Kidney tubule cell (primary cell): ENCODE results near the gene PRKCZ.
A peak's percentile ranks its signal among the peaks of the same experiment; 100 is the strongest.
"Not testable (repeated sequence)": the region's sequence is repeated elsewhere in the genome, so short reads cannot be mapped to it uniquely, and the experiment has no call there.

Experiments used
- DNase-seq: peaks from one replicate; pipeline ENCODE4 v3.0.0-alpha.2; 2018; ENCODE audit warnings: low spot score

Gene PRKCZ

GRCh38 chr1:2086446-2087078 lies 36.4 kb downstream of the PRKCZ start:
- no peak for DNase-seq

- no peak for DNase-seq
Measured at GRCh38 chr1:2087766-2088165, 37.6 kb downstream of the PRKCZ start.

- DNase-seq, result peak; percentile 77
Measured at GRCh38 chr1:2088458-2088857, 38.2 kb downstream of the PRKCZ start.

GRCh38 chr1:2089051-2089450 lies 38.8 kb downstream of the PRKCZ start:
- no peak for DNase-seq

- no peak for DNase-seq
Measured at GRCh38 chr1:2090216-2090890, 40.1 kb downstream of the PRKCZ start.

- peak; percentile 7 for DNase-seq
Measured at GRCh38 chr1:2091611-2092604, 41.7 kb downstream of the PRKCZ start.

GRCh38 chr1:2093055-2093454 lies 42.8 kb downstream of the PRKCZ start:
- DNase-seq, result no peak

GRCh38 chr1:2093636-2094035 lies 43.4 kb downstream of the PRKCZ start:
- DNase-seq, result no peak

- DNase-seq, result not testable (repeated sequence)
Measured at GRCh38 chr1:2094269-2095158, 44.3 kb downstream of the PRKCZ start.

GRCh38 chr1:2095394-2095793 lies 45.2 kb downstream of the PRKCZ start:
- DNase-seq, result no peak

- DNase-seq, result no peak
Measured at GRCh38 chr1:2095981-2096736, 45.9 kb downstream of the PRKCZ start.

- peak; percentile 74 for DNase-seq
Measured at GRCh38 chr1:2097386-2098300, 47.4 kb downstream of the PRKCZ start.

GRCh38 chr1:2098301-2098698 lies 48.1 kb downstream of the PRKCZ start:
- peak; percentile 35 for DNase-seq

GRCh38 chr1:2098839-2099785 lies 48.9 kb downstream of the PRKCZ start:
- DNase-seq, result no peak

GRCh38 chr1:2099886-2100779 lies 49.9 kb downstream of the PRKCZ start:
- DNase-seq, result no peak

- DNase-seq, result no peak
Measured at GRCh38 chr1:2100780-2101108, 50.5 kb downstream of the PRKCZ start.

GRCh38 chr1:2101531-2101930 lies 51.3 kb downstream of the PRKCZ start:
- DNase-seq, result no peak

- DNase-seq, result no peak
Measured at GRCh38 chr1:2101946-2102345, 51.7 kb downstream of the PRKCZ start.
